Head of caudate nucleus (tissue), 42 donors: Measurements from ENCODE around the gene ARID1B.

ENCODE experiments used
- DNase-seq, 42 donors: peaks; one replicate each; pipeline versions ENCODE4 v3.0.0 to v3.0.0-alpha.2; 2020 to 2021; ENCODE audit warnings: mixed read lengths in 7 of 42
- intact Hi-C: fragments of 100-400 bp; cut with DNase I; formaldehyde crosslinking; loops from one replicate; pipeline ENCODE4 v1.15.0; 2022

Gene ARID1B

GRCh38 chr6:157233686-157234085 lies 456.5 kb downstream of the ARID1B start:
- intact Hi-C loops = no loop called here
- DNase-seq = peak in 2 of 42 donors; percentile 3 to 23

- DNase-seq = peak; percentile 48 to 90 (median 74)
- intact Hi-C loops = no loop called here
Measured at GRCh38 chr6:157235600-157236039, 458.4 kb downstream of the ARID1B start.

DNA sequence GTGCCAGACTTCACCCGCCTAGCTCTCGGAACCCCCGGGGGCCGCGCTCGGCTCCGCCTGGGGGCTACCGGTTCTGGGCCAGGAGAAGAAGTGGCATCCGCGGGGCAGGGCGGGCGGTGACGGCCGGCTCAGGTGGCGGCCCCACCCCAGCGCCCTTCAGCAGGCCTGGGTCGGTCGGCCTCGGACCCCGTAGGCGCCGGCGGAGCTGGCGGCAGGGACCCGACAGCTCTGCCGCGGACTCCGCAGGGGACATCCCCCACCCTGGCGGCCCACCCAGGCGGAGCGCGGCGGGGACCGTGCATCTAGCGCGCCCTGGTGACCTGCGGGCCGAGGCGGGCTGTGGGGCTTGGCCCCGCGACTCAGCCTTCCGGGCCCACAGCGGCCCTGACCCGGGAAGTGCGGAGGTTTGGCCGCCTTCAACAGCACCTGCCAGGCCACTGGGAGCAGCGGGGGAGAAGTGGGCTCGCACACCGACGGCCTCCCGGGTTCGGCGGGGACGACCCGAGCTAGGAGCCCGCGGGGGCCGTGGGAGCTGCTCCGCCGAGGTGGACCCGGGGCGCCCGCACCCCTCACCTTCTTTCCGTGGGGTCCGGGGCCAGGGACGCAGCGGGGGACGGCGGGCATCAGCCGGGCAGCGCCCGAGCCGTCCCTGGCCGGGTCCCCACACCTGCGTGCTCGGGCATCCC lies 459.0 kb downstream of the ARID1B start:
- intact Hi-C loops = no loop called here

GRCh38 chr6:157238346-157238745 lies 461.2 kb downstream of the ARID1B start:
- intact Hi-C loops = no loop called here
- DNase-seq = no peak

More for the DNA sequence above, 459.0 kb downstream of the ARID1B start:
- DNase-seq = peak in 6 of 42 donors; percentile 24 to 55 (median 40)

GRCh38 chr6:157239148-157239547 lies 462.0 kb downstream of the ARID1B start:
- intact Hi-C loops = no loop called here
- no peak for DNase-seq

DNA sequence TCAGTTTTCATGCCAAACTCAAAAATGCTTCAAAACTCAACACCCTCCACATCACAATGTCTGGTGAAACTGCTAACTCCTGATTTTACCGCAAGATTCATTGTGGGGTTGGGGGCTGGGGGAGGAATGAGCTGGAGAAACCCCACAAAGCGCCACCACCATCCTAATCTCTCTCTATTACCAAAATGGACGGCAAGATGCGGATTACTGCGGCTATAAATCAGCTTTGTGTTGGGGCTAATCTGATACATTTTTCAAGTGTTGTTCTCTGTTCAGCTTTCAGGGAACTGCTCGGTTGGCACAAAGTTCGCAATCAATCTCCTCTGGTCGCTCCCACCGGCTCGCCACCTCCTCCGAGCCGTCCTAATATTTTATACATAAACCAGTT lies 462.5 kb downstream of the ARID1B start:
- no peak for DNase-seq
- intact Hi-C loops = no loop called here

DNA sequence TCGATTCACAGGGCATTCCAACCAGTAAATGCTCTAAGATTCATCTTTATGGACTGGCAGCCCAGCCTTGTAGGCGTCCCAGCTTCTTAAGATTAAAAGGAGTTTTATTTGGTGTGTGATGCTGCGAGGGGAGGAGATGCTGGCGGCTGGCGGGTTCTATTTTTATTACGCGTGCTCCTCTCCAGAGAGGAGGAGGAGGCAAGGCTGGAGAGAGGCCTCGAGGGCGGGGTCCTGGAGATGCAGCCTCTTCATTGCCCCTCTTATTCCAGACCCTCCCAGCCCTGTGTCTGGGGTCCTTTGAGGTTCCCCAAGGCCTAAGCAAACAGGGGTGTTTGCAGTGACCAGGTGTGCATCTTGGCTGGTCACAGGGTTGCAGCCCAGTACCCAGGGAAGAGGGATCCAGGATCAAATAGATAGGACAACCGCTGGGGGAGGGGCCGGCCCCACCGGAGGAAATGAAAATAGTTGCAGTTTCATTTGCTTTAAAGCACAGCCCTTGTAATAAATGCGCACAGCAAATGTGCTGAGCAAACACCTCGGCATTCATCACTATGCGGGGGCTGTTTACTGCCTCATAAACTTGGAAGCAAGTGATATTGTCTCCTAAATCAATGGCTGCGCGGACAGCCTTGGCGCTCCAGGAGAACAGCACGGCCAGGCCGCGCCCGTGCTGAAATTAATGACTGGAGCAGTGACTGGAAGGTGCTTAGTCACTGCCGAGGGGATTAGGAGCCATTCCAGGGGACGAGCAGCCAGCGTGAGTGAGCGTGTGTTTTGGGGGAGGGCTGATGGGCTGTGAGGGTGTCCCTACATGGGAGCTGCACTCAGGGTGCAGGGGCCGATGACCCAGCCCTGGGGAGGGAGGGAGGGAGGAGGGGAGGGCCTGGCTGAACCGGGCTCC lies 463.1 kb downstream of the ARID1B start:
- DNase-seq = peak in 30 of 42 donors; percentile 30 to 82 (median 49)
- intact Hi-C loops = no loop called here

- intact Hi-C loops = no loop called here
- no peak for DNase-seq
Measured at GRCh38 chr6:157240960-157241311, 463.8 kb downstream of the ARID1B start.

DNA sequence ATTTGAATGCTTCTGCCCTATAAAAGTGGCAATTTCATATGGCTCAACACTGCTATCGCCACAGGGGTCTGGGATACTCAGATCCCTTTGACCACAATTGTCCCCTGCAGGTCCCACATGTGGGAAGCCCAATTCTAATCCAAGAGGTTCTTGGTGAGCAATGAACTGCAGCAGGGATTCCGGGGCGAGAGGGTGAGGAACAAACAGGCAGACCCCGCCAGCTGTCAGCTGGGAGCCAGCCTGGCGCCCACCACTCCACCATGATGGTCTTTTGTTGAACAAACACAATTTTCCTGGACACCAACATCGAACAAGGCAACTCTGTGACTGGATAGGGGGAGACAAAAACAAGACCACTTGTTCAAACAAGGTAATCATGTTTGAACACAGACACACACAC lies 465.6 kb downstream of the ARID1B start:
- no peak for DNase-seq
- intact Hi-C loops = no loop called here

GRCh38 chr6:157244175-157244574 lies 467.0 kb downstream of the ARID1B start:
- DNase-seq = no peak

DNA sequence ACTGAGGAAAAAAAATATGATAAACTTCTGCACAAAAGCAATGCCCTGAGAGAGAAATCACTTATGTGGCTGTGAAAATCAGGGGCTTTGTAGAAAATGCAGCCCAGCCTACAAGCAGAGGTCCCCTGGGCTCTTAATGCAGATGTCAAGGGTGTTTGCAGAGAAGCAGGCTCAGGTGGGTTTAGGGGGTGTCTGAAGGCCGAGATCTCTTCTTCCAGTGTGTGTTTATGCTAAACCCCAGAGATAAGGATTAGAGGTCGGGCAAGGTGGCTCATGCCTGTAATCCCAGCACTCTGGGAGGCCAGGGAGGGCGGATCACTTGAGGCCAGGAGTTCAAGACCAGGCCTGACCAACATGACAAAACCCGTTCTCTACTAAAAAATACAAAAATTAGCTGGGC lies 467.6 kb downstream of the ARID1B start:
- intact Hi-C loops = no loop called here
- DNase-seq = no peak

More at GRCh38 chr6:157244175-157244574, 467.0 kb downstream of the ARID1B start:
- intact Hi-C loops = no loop called here

GRCh38 chr6:157245436-157245835 lies 468.3 kb downstream of the ARID1B start:
- intact Hi-C loops = no loop called here
- DNase-seq = no peak

DNA sequence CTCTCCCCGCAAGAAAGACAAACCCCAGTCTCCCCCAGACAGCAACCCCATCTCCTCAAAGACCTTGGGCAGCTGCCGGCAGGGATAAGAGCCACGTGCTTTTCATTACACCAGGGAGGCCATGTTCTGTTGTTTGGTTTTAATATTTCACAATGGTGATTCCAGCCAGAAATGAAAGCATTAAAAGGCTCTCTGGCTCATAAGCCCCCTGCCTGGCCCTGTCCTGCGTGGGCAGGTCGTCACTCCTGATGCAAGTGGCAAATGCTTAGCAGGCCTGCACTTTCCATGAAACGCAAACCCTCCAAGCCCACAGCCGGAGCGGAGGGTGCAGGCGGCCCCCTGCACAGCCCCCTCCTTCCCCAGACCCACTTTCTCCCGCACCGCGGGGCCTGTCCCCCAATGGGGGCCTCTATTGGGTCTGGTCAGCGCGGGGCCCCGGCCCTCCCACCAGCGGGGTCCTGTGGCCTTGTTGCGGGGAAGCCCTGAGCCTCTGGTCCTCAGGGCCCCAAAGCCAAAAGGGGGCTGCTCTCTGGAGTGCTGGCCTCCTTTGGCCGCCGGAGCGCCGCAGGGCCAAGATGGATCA lies 469.0 kb downstream of the ARID1B start:
- intact Hi-C loops = no loop called here
- DNase-seq = no peak

DNA sequence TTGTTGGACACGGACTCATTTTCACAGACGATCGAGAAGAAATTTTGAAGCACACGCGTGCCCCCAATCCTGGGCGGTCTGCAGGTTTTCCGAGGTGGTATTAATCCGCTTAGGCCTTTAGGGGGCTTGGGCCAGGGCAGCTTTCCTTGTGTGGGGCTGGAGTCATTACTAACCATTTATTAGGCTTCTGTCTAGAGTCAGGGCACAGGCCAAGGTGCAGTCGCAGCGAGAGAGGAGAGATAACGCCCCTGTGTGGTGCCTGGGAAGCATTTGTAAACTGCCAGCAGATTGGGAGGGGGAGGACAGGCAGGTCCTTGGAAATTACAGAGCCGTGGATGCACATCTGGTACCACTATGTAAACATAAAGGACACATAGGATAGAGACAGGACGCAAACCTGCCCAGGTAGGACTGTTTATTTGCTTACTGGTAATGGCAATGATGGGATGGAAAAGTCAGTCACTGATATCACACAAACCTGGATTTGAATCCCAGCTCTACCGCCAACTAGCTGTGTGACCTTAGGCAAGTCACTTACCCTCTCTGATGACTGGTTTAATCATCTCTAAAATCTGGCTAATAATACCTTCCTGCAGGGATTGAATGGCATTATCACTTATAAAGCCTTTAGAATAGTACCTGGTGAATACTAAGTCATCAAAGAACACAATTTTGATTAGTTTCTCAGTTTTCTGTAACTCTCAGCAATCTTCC lies 469.8 kb downstream of the ARID1B start:
- intact Hi-C loops = no loop called here
- no peak for DNase-seq

- DNase-seq = no peak
- intact Hi-C loops = no loop called here
Measured at GRCh38 chr6:157248264-157248663, 471.1 kb downstream of the ARID1B start.

DNA sequence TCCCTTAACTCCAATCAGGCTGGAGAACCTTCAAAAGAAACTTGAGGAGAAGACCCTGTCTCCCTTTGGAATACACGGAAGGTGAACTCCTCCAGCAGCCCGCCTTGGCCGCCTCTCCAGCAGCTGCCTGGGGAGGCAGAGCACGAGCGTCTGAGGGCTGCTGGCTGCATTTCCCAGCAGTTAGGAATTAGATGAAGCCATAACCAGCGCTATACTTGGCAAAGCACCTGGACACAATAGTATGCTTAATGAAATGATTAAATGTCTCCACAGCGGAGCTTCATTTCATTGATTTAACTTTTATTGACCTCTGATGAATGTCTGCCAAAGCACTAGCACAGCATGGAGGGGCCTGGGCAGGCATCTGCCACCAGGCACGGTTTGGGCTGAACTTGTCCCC lies 472.6 kb downstream of the ARID1B start:
- intact Hi-C loops = no loop called here
- no peak for DNase-seq

DNA sequence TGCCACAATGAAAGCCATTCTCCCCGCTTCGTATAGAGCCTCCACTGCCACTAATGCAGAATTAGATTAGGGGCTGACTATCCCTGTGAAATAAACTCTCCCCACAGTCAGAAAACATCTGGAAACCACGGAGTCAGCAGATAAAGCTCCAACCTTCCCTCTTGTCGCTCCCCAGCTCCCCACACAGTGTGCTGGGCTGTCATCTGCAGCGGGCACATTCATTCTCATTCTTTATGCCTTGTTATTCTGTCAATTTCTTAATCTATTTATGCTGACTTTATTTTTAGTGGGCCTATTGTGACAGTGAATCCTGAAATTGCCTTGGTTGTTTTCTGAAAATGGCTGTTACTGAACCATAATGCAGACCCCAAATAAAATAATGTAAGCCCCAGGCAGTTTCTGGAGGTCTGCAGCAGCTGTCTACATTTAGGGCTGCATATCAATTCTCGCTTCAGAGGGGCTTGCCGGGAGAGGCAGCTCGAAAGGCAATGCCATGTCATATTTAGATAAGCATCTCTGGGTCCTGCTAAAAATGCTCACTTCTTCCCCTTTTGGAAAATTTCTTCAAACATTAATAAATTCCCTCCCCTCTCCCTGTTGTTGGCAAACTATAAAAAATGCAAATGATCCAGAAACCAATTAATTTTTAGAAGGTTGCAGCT lies 474.5 kb downstream of the ARID1B start:
- intact Hi-C loops = no loop called here
- DNase-seq = no peak

DNA sequence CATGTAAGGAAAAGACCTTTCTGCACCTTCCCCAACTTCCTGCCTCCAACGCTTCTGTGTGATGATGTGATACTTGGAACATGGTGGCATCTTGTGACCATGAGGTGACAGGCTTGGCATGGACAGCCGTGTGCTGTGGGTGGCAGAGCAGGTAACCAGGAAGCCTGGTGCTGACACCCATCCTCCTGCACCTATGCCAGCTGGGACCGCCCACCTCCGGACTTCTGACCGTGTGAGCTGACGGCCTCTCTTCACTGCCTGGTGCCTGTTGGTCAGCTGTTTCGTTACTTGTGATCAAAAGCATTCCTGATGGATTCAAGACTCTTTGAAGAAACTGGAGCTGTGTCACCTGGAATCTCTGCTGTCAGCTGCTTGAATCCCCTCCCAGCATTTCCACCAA lies 475.8 kb downstream of the ARID1B start:
- intact Hi-C loops = no loop called here
- DNase-seq = no peak

GRCh38 chr6:157253699-157254098 lies 476.5 kb downstream of the ARID1B start:
- intact Hi-C loops = no loop called here
- no peak for DNase-seq
